GM18861 (cell line): Measurements from ENCODE around the gene PTPRN2.

Experiments used
- ATAC-seq: cut with Tn5 transposase; IDR thresholded peaks from one replicate; pipeline ENCODE4 v1.9.1; 2021; ENCODE audit not compliant: unreplicated experiment

The PTPRN2 gene

DNA sequence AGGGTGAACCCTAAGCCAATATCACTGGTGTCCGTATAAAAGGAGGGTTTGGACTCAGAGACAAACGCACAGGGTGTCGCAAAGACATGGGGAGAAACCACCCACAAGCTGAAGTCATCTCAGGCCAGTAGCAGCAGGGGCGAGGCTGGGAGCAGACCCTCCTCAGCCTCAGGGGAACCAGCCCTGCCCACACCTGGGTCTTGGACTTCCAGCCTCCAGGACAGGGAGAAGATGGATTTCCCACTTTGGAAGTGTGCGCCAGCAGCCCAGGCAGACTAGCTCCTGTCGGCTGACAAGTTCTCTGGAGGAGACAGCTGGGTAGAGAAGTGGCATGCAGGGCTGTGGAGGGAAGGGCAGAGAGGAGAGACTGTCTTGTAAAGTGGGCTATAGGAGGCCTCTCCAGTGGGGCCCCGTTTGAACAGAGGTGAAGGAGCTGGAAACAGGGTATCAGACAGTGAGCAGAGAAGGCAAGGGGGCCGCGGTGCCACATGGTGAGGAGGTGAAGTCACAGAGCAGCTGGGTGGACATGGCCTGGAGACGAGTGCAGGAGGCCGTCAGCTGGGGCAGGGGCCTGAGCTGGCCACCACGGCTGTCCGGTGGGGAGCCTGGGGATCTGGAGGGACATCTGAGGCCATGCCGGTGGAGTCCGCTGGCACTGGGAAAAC, 475.6 kb downstream of the PTPRN2 start:
- ATAC-seq, result no peak

- ATAC-seq, result no peak
Observed at GRCh38 chr7:158111049-158111751, 476.4 kb downstream of the PTPRN2 start.

DNA sequence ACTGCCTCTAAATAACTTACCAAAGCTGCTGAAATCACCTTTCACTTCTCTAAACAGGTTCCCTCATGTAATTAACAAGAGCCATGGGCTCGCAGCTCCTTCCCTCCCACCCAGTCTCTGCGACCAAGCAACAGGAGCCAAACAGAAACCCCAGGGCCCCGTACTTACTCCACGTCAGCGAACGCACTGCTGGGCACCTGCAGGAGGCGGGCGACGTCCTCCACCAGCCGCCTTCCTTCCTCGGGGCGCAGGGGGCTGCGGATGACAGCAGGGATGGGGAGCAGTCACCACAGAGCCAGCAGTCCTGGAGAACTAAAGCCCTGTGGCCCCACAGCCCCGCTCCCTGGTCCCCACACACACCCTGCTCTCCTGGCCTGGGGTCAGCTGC, 477.0 kb downstream of the PTPRN2 start:
- ATAC-seq, result no peak

DNA sequence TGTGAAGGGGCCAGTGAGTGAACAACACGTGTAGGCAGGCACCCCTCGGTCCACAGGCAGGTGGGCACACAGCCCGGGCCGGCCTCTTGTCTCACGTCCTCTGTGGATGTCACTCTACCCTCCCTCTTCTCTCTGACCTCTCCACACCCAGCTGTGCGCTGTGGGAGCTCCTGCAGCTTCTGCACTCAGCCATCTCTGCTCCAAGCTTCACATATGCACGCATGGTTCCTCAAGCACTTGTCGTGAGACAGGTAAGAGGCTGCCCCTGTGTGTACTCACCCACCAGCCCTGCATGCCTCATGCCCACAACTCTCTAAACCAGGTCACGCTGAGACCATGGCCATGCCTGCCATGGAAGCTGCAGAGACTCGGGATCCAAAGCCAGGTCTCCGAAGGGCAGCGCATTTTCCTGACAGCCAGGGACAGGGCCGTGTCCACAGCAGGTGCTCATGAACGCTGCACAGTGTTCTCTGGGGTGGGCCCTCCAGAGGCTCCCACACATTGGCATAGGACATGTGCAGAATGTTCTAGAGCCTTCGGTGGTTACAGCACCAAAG, 477.5 kb downstream of the PTPRN2 start:
- ATAC-seq, result no peak

GRCh38 chr7:158109364-158110033, 478.1 kb downstream of the PTPRN2 start:
- ATAC-seq, result no peak

DNA sequence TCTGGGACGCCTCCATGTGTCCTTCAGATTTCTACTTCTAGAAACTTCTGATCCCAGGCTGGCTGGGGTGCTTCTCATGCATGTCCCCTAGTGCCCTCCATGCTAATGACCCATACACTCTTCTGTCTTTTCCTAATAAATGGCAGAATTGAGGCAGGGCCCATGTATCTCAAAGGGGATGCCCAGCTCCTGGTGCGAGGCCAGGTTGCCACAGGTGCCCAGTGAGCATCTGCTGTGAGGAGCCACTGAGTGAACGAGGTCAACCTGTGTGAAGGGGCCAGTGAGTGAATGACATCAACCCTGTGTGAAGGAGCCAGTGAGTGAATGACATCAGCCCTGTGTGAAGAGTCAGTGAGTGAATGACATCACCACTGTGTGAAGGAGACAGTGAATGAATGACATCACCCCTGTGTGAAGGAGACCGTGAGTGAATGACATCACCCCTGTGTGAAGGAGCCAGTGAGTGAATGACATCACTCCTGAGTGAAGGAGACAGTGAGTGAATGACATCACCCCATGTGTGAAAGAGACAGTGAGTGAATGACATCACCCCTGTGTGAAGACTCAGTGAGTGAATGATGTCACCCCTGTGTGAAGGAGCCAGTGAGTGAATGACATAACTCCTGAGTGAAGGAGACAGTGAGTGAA, 478.9 kb downstream of the PTPRN2 start:
- no peak for ATAC-seq

GRCh38 chr7:158107806-158108205, 479.8 kb downstream of the PTPRN2 start:
- ATAC-seq, result no peak

GRCh38 chr7:158106272-158106671, 481.4 kb downstream of the PTPRN2 start:
- no peak for ATAC-seq

DNA sequence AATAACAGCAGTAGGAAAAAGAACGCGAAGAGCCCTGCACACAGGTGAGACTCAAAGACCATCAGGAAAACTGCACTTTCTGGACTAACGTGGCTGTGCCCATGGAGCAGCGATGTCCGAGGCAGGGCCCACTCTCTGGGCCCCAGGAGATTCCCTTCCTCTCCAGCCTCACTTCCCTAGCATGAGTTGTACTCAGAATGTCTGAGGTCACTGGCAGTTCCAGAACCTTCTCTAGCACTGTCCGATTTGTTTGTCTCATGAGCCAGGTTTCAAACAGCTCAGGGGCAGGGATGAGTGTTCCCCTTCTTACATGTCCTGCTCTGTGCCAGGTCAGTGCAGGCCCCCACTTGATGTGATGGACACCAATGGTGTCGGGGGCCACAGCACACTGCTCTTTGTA, 484.2 kb downstream of the PTPRN2 start:
- no peak for ATAC-seq

GRCh38 chr7:158102897-158103296, 484.7 kb downstream of the PTPRN2 start:
- no peak for ATAC-seq

DNA sequence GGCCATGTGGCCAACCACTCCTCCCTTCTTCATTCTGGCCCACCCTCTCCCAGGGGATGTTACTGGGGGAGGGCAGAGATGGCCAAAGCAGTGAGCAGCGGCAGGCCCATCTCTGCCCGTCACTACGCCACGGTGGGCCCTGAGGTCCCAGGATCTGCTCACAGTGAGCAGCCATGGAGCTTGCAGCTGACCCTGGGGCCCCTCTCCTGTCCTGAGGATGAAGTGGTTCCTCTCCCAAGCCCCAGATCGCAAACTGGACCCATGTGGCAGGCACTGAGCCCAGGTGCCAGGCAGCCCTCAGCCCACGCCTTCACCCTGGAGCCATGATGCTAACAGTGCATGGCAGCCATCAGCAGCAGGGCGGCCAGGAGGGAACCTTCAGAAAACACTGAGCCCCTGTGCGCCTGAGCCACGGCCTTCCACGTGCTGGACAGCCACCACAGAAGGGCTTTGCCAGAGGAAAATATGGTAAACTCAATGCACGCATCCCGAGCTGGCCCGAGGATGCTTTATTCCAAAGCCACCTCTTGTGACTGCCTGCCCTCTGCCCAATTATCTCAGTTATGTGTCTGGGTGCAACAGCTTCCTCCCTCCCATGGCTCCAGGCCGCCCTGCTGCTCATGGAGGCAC, 485.7 kb downstream of the PTPRN2 start:
- ATAC-seq, result no peak

DNA sequence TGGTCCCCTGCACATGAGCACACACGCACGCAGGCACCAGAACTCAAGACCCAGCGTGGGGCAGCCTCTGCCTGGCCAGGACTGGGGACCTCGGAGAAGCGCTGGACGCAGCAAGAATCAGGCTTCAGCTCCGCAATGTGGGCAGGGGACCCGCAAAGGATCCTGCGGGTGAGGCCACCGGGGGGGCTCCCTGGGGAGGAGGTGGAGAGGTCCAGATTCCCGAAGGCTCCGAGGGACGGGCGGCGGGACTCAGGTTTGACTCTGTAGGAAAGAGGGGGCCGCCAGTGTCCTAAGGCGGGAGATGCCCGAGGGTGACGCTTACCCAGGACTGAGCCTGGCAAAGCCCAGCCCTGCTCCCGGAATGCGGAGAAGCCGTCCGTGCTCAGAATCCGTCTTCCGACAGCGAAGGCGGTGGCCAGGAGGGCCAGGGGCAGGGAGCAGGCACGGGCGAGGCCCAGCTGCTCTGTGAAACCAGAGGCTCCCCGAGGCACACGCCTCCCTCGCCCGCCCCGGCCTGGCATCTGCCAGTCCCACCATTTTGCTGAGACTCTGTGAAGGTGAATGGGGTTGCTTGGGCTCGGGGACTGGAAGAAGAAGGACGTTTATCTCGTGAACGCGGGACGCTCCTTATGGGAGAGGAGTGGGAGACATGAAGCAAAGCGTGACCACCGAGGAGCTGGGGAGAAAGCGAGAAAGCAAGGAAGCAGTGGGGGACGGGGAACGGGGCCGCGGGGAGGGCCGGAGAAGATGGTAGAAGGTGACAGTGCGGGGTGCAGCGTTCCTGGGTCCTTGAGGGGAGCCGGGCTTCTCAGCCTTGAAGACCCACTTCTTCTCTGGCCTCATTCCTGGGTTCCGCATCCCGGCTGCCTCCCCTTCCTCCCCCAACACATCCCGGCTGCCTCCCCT, 489.2 kb downstream of the PTPRN2 start:
- no peak for ATAC-seq

DNA sequence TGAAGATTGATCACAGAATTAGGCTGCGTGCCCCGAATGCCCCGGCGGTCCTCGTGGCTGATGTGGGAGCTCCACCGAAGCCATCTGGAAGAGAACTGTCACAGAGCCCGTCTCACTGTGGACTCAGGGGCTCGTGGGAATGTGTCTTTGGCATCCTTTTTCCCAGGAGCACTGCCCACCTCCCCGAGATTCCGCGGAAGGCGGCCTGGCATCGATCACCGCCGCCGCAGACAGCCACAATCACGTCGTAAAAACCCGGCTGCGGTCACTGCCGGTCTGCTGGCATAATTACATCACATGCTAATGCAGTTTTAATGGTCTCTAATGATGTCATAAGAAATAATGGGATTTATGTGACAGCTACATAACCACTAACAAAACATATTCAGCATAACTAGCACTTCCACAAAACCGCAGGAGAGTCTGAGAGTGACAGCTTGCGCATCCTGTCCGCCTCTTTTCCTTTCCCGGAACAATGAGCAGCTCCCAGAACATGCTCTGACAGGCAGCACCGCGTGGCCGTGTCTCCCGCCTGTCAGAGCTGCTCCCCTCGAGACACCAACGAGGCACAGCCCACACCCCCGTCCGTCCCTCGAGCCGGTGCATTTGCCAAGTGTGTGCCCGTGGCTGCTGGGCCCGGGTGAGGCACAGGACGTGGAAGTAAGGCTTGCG, 490.0 kb downstream of the PTPRN2 start:
- ATAC-seq, result no peak

GRCh38 chr7:158097106-158097452, 490.5 kb downstream of the PTPRN2 start:
- ATAC-seq, result no peak

DNA sequence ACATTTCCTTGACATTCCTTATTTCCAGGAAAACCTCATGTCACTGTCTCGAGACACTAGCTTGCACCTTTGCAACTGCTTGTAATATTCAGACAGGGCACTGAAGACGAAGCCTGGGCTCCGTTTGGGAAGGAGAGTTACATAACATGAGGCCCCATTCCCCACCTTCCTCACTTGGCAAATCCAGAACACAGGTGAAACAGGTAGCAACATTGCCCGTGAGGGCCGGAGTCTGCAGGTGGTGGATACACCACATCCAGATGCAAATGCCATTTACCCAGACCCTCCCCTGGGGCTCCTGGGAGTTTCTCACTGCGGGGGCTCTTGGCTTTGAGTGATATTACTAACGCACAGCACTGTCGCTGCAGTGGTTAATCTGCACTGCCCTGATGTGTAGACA, 491.0 kb downstream of the PTPRN2 start:
- no peak for ATAC-seq

GRCh38 chr7:158094671-158095226, 492.9 kb downstream of the PTPRN2 start:
- no peak for ATAC-seq

DNA sequence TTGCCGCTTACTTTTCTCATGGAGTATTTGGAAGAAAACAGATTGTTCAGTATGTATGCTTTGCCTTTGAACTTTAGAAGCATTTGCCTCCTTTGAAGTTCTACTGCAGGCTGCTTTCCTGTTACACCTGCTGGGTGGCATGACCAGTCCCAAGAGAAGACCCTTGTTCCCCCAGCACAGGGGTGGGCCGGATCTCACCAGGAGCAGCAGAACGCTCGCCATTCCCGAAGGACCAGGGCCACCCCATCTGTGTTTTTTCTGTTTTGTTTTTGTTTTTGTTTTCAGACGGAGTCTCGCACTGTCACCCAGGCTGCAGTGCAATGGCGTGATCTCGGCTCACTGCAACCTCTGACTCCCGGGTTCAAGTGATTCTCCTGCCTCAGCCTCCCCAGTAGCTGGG, 493.6 kb downstream of the PTPRN2 start:
- ATAC-seq, result no peak

GRCh38 chr7:158093156-158093796, 494.3 kb downstream of the PTPRN2 start:
- no peak for ATAC-seq

DNA sequence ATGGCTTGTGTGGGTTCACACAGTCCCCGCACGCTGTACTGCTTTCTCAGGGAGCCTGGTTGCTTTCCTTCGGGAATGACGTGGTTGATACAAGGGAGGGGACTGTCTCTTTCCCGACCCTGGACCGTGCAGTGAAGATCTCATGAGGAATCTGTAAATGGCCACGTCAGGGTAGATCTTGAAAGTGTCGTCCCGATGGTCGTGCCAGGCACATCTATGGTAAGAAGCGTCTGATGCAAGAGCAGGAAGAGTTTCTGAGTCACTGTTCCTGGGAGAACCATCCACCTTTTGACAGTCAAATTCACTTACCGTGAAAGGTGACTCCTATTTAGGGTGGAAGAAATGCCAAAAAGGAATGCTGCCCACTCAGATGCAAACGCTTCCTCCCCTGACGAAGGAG, 500.4 kb downstream of the PTPRN2 start:
- no peak for ATAC-seq
